Measurements from ENCODE around the gene DIS3L2.
"Not testable (repeated sequence)": the region's sequence is repeated elsewhere in the genome, so short reads cannot be mapped to it uniquely, and the experiment has no call there.

The DIS3L2 gene

GRCh38 chr2:232377841-232378734, 416.6 kb downstream of the DIS3L2 start:
- DNase-seq = no peak

GRCh38 chr2:232378735-232379151, 417.2 kb downstream of the DIS3L2 start, which contains the start of gene ALPP:
Gene ALPP, plus strand, starts transcription at chr2:232378751. Its CDS starts 52 bp downstream, at chr2:232378803.
- DNase-seq = not testable (repeated sequence)

GRCh38 chr2:232379610-232380590, 418.4 kb downstream of the DIS3L2 start:
- not testable (repeated sequence) for DNase-seq

- not testable (repeated sequence) for DNase-seq
These were observed 419.9 kb downstream of the DIS3L2 start for GRCh38 chr2:232381204-232382031.

GRCh38 chr2:232382331-232383225, 421.1 kb downstream of the DIS3L2 start:
- no peak for DNase-seq

GRCh38 chr2:232384466-232384865, 423.0 kb downstream of the DIS3L2 start:
- DNase-seq = no peak

GRCh38 chr2:232385058-232385457, 423.5 kb downstream of the DIS3L2 start:
- not testable (repeated sequence) for DNase-seq

GRCh38 chr2:232385660-232386489, 424.4 kb downstream of the DIS3L2 start:
- DNase-seq = no peak

GRCh38 chr2:232386490-232386739, 424.9 kb downstream of the DIS3L2 start:
- no peak for DNase-seq
